Testis (tissue), 3 donors: ENCODE data around the gene EFNA5. TPM values are rescaled to one million over a fixed set of nuclear protein-coding genes. Genes with fewer than 3 reads are reported as not detected.

Experiments used
- DNase-seq: peaks from one replicate; pipeline ENCODE4 v3.0.0-alpha.2; 2019
- H3K27ac ChIP-seq, 2 donors: fragments of 200-600 bp; sonication (generic); one replicate each; pipeline ENCODE4 v1.5.1; 2019
- H3K27me3 ChIP-seq: fragments of 200-600 bp; sonication (generic); one replicate; pipeline ENCODE4 v1.5.1; 2019
- H3K36me3 ChIP-seq: fragments of 200-600 bp; sonication (generic); one replicate; pipeline ENCODE4 v1.5.1; 2017; ENCODE audit warnings: low read depth; ENCODE audit errors: missing control alignments
- H3K4me1 ChIP-seq: fragments of 200-600 bp; sonication (generic); one replicate; pipeline ENCODE4 v1.5.1; 2019
- H3K4me3 ChIP-seq, 2 donors: fragments of 200-600 bp; sonication (generic); one replicate each; pipeline ENCODE4 v1.5.1; 2017 to 2019
- H3K9me3 ChIP-seq: fragments of 200-600 bp; sonication (generic); one replicate; pipeline ENCODE4 v1.5.1; 2017
- POLR2A ChIP-seq: fragments of 450-650 bp; IDR thresholded peaks from one replicate; pipeline ENCODE4 v1.6.1; 2017; ENCODE audit warnings: antibody characterized with exemption, mild to moderate bottlenecking, moderate library complexity
- WGBS, 2 donors: methylation state at CpG; one replicate each; pipeline ENCODE4 v1.1.5; 2018; 5-methylcytosine and 5-hydroxymethylcytosine counted together
- intact Hi-C: fragments of 100-400 bp; cut with DNase I; formaldehyde crosslinking; loops from one replicate; pipeline ENCODE4 v1.15.1; 2023; ENCODE audit warnings: low total_unique reads
- polyA plus RNA-seq: library from polyadenylated mRNA; stranded (reverse); fragments of 350-450 nt; fragmentation: Illumina TruSeq; extraction: RNeasy Lipid Tissue Mini Kit (QIAGEN cat#74804); gene quantifications from one replicate; pipeline ENCODE4 v1.2.3, GENCODE V29; 2014; ENCODE audit warnings: low read depth, low replicate concordance; ENCODE audit not compliant: insufficient read depth
- total RNA-seq, 2 donors: library from RNA; depleted of rRNA; stranded (reverse); fragments of >200 nt; gene quantifications; one replicate each; pipeline ENCODE4 v1.2.3, GENCODE V29; 2016
- TF ChIP-seq, protein P1 (sequence below), 3 experiments: fragments of 450-650 bp in 2 of 3; fragments of 200-600 bp in 1 of 3; sonication (generic) in 1 of 3; IDR thresholded peaks; one replicate each; pipeline ENCODE4 v1.5.1; 2016 to 2019; ENCODE audit warnings: antibody characterized with exemption in 3 of 3, mild to moderate bottlenecking in 2 of 3, moderate library complexity in 1 of 3

Gene EFNA5
- total and polyA plus RNA-seq, 3 donors from 2014 or later: 2.6 to 5.4 (median 3.5) TPM

DNA sequence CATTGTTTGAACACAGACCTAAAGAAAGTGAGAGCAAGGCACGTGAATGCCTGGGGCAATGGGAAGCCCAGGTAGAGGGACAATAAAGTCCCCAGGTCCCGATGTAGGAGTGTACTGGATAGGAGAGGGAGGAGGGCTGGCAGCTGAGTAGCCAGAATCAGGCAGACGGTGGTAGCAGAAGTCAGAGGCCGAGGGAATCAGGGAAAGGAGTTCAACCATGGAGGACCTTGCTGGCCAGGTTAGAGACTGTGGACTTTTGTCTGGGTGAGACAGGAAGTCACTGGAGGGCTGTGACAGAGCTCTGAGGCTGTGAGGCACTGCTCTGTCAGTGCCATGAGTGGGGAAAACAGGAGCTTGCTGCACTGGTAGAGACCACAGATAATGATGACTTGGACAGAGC is 248.2 kb downstream of the EFNA5 start:
- H3K9me3 ChIP-seq: no peaks in the 10 kb centered on the region
- no peaks in the 10 kb centered on the region for H3K27me3 ChIP-seq
- intact Hi-C loops: no loop called here
- 75 to 79% methylated on average over 4 of the region's 4 CpGs for WGBS, 2 donors
- no peak overlapping the region for H3K27ac ChIP-seq
- TF ChIP-seq, protein P1, sequence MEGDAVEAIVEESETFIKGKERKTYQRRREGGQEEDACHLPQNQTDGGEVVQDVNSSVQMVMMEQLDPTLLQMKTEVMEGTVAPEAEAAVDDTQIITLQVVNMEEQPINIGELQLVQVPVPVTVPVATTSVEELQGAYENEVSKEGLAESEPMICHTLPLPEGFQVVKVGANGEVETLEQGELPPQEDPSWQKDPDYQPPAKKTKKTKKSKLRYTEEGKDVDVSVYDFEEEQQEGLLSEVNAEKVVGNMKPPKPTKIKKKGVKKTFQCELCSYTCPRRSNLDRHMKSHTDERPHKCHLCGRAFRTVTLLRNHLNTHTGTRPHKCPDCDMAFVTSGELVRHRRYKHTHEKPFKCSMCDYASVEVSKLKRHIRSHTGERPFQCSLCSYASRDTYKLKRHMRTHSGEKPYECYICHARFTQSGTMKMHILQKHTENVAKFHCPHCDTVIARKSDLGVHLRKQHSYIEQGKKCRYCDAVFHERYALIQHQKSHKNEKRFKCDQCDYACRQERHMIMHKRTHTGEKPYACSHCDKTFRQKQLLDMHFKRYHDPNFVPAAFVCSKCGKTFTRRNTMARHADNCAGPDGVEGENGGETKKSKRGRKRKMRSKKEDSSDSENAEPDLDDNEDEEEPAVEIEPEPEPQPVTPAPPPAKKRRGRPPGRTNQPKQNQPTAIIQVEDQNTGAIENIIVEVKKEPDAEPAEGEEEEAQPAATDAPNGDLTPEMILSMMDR (IDR thresholded peaks at IDR 0.05): no peak
- TF ChIP-seq POLR2A: no peak
- no peak for DNase-seq
- H3K36me3 ChIP-seq: no peaks in the 10 kb centered on the region
- no peak overlapping the region for H3K4me3 ChIP-seq
- H3K4me1 ChIP-seq: no peaks in the 10 kb centered on the region

GRCh38 chr5:107419498-107419897 is 251.2 kb downstream of the EFNA5 start:
- 51 to 79% methylated on average over 3 of the region's 3 CpGs for WGBS, 2 donors
- Histone ChIP-seq H3K27ac (no peak overlapping the region), H3K4me1 (no peaks in the 10 kb centered on the region), H3K4me3 (no peak overlapping the region), H3K9me3 (no peaks in the 10 kb centered on the region), H3K36me3 (no peaks in the 10 kb centered on the region), H3K27me3 (no peaks in the 10 kb centered on the region)
- TF ChIP-seq POLR2A: no peak
- TF ChIP-seq, protein P1 (IDR thresholded peaks at IDR 0.05): no peak
- intact Hi-C loops: no loop called here
- no peak for DNase-seq

DNA sequence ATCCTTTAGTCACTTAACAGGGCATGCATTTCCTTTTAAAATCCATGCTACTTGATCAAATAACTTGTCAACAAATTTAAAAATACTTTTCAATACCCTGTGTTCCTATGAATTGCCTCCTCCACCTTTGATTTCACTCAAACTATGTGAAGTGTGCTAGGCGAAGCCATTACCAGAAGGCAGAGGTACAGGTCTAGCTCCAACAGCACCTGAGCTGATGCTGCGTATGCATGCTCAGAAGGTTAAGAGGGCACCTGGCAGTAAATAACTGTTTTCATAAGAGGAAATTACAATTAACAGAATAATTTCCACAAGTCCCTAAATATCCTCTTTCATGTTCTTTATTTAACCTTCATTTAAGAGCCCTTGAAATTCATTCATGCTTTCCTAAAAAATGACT is 251.8 kb downstream of the EFNA5 start:
- no peak for DNase-seq
- H3K9me3 ChIP-seq: no peaks in the 10 kb centered on the region
- intact Hi-C loops: no loop called here
- no peak overlapping the region for H3K4me3 ChIP-seq
- no peaks in the 10 kb centered on the region for H3K36me3 ChIP-seq
- WGBS, 2 donors: 95 to 96% methylated on average over 2 of the region's 2 CpGs
- H3K27ac ChIP-seq: no peak overlapping the region
- no peaks in the 10 kb centered on the region for H3K4me1 ChIP-seq
- no peaks in the 10 kb centered on the region for H3K27me3 ChIP-seq
- TF ChIP-seq, protein P1 (IDR thresholded peaks at IDR 0.05): no peak
- no peak for TF ChIP-seq POLR2A

DNA sequence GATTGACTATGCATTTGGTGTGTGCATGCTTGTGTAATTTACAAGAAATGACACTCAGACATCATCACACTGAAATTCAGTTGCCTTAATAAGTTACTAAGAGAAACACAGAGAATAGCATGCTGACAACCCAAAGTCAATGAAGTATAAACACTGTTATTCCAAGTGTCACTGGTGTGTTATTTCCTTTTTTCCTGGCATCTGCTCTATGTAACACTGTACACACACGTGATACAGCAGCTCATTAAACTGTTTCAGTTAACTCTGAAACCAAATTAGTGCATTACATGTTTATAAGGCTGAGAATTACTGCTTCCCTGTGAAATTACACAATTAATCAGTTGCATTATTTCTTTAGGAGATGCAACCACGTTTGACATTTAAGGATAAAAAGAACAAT is 252.7 kb downstream of the EFNA5 start:
- Histone ChIP-seq H3K9me3 (no peaks in the 10 kb centered on the region), H3K27ac (no peak overlapping the region), H3K27me3 (no peaks in the 10 kb centered on the region), H3K4me1 (no peaks in the 10 kb centered on the region), H3K4me3 (no peak overlapping the region), H3K36me3 (no peaks in the 10 kb centered on the region)
- TF ChIP-seq POLR2A: no peak
- TF ChIP-seq, protein P1 (IDR thresholded peaks at IDR 0.05): no peak
- 45 to 58% methylated on average over 2 of the region's 2 CpGs for WGBS, 2 donors
- intact Hi-C loops: no loop called here
- DNase-seq: no peak

GRCh38 chr5:107415762-107416161 is 255.0 kb downstream of the EFNA5 start:
- no peaks in the 10 kb centered on the region for H3K9me3 ChIP-seq
- 80 to 95% methylated on average over 1 of the region's 1 CpG for WGBS, 2 donors
- TF ChIP-seq POLR2A: no peak
- TF ChIP-seq, protein P1 (IDR thresholded peaks at IDR 0.05): no peak
- intact Hi-C loops: no loop called here
- DNase-seq: no peak
- H3K4me3 ChIP-seq: no peak overlapping the region
- H3K4me1 ChIP-seq: no peaks in the 10 kb centered on the region
- no peak overlapping the region for H3K27ac ChIP-seq
- H3K36me3 ChIP-seq: no peaks in the 10 kb centered on the region
- H3K27me3 ChIP-seq: no peaks in the 10 kb centered on the region
